Kidney epithelial cell (primary cell): ENCODE data around the gene PLA2G4F. TPM values are rescaled to one million over a fixed set of nuclear protein-coding genes. Genes with fewer than 3 reads are reported as not detected.

Source experiments
- DNase-seq: peaks from one replicate; pipeline ENCODE4 v3.0.0-alpha.2; 2010; ENCODE audit warnings: low read depth
- H3K27me3 ChIP-seq: 2 replicates; pipeline ENCODE4 v1.6.0; 2011; ENCODE audit warnings: low read length; ENCODE audit not compliant: control insufficient read depth, insufficient read depth
- H3K36me3 ChIP-seq: 2 replicates; pipeline ENCODE4 v1.5.1; 2011; ENCODE audit warnings: low read length; ENCODE audit not compliant: control insufficient read depth, insufficient read depth
- H3K4me3 ChIP-seq: 2 replicates; pipeline ENCODE4 v1.5.1; 2011; ENCODE audit warnings: low read depth, mild to moderate bottlenecking, control low read depth, low read length
- total RNA-seq: library from RNA; depleted of rRNA; stranded (reverse); fragments of >200 nt; gene quantifications from 2 replicates; pipeline ENCODE4 v1.2.3, GENCODE V29; 2015
- TF ChIP-seq, protein P1 (sequence below): IDR thresholded peaks from 2 replicates; pipeline ENCODE4 v1.5.1; 2011; ENCODE audit warnings: mild to moderate bottlenecking, moderate library complexity, low read length, control low read depth, inconsistent platforms; ENCODE audit not compliant: insufficient read depth, poor library complexity, severe bottlenecking

Gene PLA2G4F
- total RNA-seq, 1 donor from 2014 or later = 0.84 TPM

DNA sequence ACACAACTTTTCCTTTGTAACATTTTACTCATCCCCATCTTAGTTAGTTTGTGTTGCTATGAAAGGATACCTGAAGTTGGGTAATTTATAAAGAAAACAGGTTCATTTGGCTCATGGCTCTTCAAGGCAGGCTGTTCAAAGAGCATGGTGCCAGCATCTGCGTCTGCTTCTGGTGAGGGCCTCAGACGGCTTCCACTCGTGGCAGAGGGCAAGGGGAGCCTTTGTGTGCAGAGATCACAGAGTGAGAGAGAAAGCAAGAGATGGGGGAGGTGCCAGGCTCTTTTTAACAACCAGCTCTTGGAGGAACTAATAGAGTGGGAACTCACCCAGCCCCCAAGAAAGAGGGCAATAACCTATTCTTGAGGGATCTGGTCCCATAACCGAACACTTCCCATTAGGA is 23.1 kb downstream of the PLA2G4F start:
- TF ChIP-seq, protein P1, sequence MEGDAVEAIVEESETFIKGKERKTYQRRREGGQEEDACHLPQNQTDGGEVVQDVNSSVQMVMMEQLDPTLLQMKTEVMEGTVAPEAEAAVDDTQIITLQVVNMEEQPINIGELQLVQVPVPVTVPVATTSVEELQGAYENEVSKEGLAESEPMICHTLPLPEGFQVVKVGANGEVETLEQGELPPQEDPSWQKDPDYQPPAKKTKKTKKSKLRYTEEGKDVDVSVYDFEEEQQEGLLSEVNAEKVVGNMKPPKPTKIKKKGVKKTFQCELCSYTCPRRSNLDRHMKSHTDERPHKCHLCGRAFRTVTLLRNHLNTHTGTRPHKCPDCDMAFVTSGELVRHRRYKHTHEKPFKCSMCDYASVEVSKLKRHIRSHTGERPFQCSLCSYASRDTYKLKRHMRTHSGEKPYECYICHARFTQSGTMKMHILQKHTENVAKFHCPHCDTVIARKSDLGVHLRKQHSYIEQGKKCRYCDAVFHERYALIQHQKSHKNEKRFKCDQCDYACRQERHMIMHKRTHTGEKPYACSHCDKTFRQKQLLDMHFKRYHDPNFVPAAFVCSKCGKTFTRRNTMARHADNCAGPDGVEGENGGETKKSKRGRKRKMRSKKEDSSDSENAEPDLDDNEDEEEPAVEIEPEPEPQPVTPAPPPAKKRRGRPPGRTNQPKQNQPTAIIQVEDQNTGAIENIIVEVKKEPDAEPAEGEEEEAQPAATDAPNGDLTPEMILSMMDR = no peak
- no peak for DNase-seq

DNA sequence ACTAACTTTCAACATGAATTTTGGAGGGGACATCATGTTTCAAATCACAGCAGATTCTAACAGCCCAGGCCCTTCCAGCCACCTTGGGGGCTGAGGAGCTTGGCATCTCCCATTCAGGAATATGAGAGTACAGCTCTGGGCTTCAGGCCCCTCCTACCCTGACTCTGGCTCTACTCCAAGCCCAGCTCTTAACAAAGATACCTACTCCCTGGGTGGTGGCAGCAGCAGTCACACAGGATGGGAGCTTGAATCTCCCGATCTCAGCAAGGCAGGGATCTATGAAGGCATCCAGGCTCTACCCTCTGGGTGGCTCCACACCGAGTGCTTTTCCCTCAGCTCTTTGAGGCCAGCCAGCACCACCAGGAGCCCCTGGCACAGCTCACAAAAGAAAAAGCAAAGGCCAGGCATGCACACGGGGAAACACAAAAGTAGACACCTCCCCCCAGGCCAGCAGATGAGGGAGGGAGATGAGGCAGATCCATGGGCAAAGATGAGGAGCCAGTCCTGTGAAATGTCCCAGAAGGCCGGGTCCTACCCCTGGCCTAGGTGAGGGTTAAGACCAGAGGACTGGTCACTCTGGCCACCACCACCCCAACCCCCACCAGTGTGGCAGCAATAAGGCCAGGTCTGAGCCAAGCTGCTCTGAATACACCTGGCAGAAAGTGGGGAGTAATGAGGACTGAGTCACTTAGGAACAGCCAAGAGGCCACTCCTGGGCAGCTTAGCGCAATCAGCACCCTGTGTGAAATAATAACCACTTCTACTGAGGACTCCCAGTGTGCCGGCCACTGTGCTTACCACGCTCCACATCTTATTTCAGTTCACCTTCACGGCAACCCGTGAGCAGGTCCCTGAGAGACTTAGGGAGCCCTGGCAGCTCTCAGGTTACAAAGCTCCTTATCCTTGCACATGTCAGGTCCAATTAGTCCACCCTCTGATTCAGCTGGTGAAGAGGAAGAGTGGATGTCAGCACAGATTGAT is 24.3 kb downstream of the PLA2G4F start:
- Histone ChIP-seq H3K4me3 (no peak overlapping the region), H3K27me3 (peaks cover 4% of the 10 kb centered on the region), H3K36me3 (no peaks in the 10 kb centered on the region)
- no peak for DNase-seq
- TF ChIP-seq, protein P1 = no peak

More for the DNA sequence above, 23.1 kb downstream of the PLA2G4F start:
- Histone ChIP-seq H3K27me3 (peaks cover 4% of the 10 kb centered on the region), H3K36me3 (no peaks in the 10 kb centered on the region), H3K4me3 (no peak overlapping the region)

DNA sequence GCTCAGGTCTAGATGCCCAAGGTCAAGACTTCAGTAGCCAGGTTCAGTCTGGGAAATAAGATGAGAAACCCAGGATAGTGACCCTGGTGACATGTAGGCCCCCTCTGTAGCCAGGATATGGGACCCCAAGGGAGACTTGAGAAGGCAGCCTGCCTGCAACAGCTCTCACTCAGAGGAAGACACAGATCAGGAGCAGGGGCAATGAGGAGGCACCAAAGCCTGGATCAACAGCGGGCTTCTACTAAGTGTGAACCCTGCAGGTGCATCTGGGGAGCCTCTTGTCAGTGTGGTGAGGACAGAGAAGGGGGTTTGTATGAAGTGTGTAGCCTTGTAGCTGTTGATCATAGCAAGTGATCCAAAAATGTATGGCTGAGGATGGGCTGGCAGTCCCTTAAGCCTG is 25.4 kb downstream of the PLA2G4F start:
- no peak overlapping the region for H3K4me3 ChIP-seq
- peaks cover 4% of the 10 kb centered on the region for H3K27me3 ChIP-seq
- TF ChIP-seq, protein P1 = no peak
- no peak for DNase-seq
- H3K36me3 ChIP-seq = no peaks in the 10 kb centered on the region

DNA sequence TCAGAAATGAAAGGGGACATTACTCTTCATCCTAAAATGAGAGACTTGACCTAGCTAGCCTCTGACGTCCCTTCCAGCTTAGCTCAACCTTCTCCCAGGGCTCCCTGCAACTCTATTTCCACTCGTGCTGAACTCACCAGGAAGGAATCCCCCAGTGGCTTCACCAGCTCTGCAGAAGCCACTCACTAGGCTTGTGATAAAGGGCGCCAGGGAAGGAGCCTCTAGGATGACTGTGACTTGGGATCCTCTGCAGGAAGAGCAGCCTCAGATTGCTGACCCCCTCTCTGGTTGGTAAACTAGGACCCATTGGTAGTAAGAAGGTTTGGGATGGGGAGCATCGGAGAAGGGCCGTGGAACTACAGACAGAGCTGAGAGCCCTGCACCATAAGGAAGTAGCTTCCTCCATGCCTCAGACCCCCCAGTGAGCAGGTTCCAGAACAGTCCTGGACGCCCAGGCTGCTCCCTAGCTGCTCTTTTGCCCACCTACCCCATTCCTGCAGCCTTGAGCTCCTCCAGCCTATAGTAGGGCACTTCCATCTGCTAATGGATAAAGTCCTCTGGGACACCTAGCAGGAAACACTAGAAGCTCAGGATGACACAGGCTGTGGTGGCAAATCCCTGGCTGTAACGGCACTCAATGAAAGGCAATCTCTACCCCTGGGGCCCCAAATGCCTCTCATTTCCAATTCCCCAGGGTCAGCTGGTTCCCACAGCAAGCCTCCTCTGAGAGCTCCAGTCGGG is 26.0 kb downstream of the PLA2G4F start:
- Histone ChIP-seq H3K27me3 (peaks cover 4% of the 10 kb centered on the region), H3K36me3 (no peaks in the 10 kb centered on the region), H3K4me3 (no peak overlapping the region)
- TF ChIP-seq, protein P1 = no peak
- DNase-seq = no peak

DNA sequence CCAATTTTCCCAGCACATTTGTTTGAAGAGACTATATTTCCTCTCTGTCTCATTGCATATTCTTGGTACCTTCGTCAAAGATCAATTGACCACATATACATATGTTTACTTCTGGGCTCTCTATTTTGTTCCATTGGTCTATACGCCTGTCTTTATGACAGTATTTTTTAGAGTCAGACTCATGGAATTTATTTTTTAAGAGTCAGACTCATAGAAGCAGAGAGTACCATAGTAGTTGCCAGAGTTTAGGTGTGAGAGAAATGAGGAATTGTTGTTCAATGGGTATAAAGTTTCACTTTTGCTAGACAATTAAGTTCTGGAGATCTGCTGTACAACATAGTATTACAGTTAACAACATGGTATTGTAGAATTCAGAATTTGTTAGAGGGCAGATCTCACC is 27.1 kb downstream of the PLA2G4F start:
- peaks cover 4% of the 10 kb centered on the region for H3K27me3 ChIP-seq
- no peak overlapping the region for H3K4me3 ChIP-seq
- TF ChIP-seq, protein P1 = no peak
- no peaks in the 10 kb centered on the region for H3K36me3 ChIP-seq
- DNase-seq = no peak
